ENCODE data around the gene PNPLA3.
A peak's percentile ranks its signal among the peaks of the same experiment; 100 is the strongest.
"Not testable (repeated sequence)": the region's sequence is repeated elsewhere in the genome, so short reads cannot be mapped to it uniquely, and the experiment has no call there.

PNPLA3 gene

DNA sequence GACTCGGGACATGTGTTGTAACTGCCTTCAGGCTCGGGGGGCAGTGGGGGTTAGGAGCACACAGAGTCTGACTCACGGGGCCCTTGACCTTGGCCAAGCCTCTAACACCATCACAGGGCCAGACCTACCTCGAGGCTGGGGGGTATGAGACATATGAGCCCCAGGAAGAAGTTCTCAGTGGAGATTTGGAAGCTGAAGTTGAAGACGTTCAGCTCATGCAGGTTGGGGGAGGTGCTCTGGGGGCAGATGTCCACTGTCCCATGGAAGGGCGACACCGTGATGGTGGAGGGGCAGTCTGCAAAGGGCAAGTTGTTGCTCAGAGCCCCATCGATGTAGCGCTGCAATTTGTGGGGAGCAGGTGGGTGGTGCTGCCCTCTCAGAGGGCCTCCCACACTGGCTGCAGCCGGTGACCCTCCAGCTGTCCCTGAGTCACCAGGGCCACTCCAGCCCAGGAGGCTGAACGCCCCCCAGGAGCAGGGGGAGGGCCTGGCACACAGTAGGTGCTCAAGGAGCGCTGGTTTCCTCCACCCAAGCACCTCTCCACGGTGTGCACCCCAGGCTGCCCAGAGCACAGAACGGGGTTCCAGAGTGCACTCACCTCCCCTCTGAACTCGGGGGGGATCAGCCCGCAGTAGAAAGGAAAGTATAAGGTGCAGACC lies 34.3 kb upstream of the PNPLA3 start:
- DNase-seq (ENCODE audit: low spot score): no peak

DNA sequence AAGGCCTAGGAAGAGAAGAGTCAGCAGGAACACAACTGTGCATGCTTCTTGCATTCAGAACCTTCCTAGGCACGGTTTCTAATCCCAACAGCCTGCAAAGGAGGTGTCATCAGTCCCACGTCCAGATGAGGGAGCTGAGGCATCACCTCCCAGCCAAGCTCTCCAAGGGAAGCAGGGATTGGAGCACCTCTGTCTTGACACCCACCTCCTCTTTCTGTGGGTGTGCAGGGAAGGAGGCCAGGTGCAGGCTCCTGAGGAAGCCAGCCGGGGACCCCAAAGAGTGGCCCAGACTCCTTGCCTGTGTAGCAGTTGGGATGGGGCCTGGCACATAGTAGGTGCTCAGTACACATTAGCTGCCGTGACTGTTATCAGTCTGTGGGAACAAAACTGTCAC lies 33.7 kb upstream of the PNPLA3 start:
- peak; percentile 60 for DNase-seq (ENCODE audit: low spot score)

DNA sequence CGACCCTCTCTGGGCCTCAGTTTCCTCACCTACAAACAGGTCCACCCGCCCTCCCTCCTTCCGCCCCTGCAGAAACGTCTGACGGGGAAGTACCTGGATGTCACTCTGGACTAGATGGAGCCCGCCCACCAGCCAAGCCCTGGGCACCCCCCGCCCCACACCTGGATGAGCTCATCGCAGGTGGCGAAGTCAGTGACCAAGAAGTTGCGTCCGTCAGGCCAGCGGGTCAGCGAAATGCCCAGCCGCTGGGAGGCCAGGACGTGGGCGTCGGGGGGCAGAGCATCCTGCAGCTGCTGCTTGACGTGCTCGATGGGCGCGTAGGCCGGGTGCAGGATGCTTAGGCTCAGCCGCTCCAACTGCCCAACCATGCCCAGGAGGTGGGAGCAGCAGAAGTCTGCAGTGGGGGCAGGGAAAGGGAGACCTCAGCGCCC lies 32.7 kb upstream of the PNPLA3 start:
- no peak for DNase-seq (ENCODE audit: low spot score)

DNA sequence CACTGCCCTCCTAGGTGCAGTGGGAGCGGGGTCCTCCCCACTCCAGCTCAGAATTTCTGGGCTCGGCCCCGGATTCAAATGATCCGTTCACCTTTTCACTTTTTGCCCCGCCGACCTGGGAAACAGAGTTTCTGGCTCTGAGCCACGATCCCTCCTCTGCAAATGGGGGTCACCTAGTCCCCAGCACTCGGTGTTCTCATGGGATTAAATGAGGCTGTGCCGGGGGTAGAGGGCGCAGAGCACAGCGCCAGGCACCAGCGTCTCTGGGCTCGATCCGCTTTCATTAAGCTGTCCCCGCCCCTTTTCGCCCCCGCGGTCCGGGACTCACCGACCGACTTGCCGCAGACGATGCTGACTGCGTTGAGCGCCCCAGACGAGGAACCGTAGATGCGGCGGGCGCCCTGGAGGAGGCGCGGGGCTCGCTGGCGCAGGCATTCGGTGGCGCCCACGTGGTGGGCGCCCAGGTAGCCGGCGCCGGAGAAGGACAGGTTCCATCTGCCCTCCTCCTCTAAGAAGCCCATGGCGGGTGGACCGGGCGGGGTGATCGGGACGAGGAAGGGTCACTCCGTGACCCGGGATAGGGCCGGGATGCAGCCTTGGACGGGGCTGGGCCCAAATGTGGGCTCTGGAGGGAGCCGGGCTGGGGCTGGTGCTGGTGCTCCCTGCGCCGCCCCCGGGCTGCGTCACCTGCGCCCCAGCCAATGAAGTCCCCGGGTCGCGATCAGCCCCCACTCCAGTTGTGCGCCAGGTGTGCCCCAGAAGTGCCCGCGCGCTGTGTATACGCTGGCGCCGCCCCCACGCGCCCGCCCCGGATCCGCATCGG lies 32.0 kb upstream of the PNPLA3 start, which contains the start of gene PNPLA5:
Gene PNPLA5, minus strand, starts transcription at position 654 of the 823 bp plus-strand sequence. Its CDS starts 133 bp downstream, at position 521.
- DNase-seq (ENCODE audit: low spot score): no peak

DNA sequence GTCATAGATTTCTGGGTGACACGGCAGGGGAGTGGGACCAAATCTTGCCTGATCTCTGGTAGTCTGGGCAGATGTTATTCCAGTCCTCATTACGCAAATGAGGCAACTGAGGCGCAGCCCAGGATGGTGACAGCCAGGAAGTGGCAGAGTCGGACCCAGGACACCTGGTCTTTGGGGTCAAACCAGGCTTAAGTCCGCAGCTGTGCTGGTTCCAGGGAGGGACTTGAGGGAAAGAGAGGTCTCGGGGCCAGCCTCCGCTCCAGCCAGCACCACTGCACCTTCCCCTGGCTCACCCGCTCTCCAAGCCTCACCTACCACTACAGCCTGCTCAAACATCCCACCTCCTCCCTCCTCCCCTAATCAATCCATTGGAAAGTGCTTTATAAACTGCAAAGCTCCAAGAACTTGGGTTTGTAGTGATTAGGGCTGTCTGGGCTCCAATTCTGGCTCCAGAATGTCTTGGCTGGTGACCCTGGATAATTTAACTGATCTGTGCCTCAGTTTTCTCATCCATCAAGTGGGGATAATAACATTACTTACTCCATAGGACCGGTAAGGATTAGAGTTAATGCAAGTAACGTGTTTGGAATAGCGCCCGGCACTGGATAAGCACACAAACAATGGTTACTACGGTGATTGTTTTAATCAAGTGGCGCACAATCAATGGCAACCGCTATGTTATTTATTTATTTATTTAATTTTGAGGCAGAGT lies 31.3 kb upstream of the PNPLA3 start:
- no peak for DNase-seq (ENCODE audit: low spot score)

DNA sequence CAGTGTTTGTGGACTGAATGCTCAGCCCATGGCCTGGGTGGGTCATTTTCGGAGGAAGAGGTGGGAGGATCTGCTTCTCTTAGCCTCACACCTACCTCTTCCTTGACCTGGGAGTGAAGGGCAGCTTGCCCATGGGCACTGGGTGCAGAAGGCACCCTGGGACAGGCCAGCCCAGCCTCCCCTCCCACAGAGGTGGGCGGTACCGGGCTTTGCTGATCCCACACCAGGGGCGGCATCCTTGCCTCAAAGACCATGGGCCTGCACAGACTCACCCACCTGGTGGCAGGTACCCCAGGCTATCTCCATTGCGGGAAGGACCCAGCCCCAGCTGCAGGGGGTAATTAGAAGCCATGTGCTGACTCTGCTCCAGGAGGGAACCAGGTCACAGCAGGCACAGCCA lies 30.3 kb upstream of the PNPLA3 start:
- DNase-seq (ENCODE audit: low spot score): no peak

DNA sequence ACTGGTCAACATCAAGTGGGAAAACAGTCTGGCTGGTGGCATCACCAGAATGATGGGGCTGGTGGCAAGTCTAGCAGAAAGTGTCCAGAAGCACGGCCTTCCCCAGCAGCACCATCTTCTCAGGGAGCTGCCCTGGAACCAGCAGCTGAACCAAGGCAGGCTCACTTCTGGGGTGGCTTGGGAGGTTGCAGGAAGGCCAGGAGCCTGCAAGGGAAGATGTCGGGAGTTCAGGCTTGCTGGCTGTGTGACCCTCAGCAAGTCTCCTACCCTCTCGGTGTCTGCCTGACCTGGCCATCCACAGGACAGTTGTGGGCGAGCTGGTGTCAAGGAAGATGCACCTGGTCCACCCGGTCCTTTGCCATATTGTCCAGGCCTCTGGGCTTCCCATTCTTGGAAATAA lies 29.5 kb upstream of the PNPLA3 start:
- no peak for DNase-seq (ENCODE audit: low spot score)

DNA sequence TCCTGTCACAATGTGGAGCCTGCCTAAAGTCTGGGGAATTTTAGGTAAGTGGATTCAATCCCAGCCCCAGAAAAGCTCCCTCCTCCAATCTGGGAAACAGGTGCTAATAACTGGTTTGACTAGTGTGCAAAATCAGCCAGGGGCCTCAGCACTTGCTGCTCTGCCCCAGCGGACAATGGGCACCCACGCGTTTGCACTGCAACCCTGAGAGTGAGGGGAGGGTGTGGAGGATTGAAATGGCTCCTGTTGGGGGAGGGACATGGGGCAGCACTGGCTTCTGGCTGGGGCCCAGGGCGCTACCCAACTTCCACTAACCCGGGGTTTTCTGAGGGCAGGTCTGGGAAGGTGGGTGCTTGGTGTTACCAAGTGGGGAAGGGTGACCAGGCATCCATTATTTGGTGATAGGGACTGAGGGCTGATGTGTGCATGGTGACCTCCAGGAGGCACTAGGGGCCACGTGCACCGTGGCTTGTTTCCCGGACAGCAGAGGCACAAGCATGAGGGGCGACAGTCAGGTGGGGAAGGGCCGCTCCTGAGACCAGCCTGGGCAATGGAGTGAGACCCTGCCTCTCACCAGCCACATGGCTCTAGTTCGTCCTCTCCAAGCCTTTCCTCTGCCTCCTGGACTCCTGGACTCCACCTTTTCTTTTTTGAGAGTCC lies 27.5 kb upstream of the PNPLA3 start:
- DNase-seq (ENCODE audit: low spot score): no peak

DNA sequence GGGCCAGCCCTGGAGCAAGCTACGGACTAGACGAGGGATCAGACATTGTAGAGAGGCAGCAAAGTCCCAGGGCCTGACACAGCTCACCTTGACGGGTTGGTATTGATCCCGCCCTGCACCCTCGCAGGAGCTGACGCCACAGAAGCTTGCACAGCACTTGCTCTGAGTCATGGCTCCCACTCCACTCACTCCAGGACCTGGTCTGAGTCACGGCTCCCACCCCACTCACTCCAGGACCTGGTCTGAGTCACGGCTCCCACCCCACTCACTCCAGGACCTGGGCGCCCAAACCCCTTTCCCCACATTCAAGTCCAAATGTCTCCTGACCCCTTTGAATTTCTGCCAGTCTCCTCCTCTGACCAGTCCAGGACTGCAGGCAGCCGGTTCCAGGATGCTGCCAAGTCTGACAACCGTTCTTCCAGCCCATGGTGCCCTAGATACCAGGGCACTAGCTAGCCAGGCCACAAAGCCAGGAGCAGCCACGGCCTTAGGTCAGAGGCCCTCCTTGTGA lies 25.8 kb upstream of the PNPLA3 start:
- DNase-seq (ENCODE audit: low spot score): peak; percentile 56

DNA sequence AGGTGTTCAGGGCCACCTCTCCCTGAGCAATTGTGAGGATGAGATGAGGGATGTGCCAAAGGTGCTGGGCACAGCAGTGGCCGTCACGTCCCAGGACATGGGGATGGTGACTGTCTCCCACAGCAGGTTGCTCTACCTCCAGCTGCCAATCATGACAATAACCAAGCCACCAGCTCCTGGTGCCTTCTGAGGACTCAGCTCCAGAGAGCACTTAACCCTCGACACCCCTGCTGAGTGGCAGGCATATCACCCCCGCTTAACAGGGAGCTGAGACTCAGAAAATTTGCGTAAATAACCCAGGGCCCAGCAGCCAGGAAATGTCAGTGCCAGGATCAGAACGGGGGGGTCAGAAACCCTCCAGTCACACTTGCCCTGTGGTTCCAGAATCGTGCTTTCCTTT lies 23.4 kb upstream of the PNPLA3 start:
- DNase-seq (ENCODE audit: low spot score): no peak

DNA sequence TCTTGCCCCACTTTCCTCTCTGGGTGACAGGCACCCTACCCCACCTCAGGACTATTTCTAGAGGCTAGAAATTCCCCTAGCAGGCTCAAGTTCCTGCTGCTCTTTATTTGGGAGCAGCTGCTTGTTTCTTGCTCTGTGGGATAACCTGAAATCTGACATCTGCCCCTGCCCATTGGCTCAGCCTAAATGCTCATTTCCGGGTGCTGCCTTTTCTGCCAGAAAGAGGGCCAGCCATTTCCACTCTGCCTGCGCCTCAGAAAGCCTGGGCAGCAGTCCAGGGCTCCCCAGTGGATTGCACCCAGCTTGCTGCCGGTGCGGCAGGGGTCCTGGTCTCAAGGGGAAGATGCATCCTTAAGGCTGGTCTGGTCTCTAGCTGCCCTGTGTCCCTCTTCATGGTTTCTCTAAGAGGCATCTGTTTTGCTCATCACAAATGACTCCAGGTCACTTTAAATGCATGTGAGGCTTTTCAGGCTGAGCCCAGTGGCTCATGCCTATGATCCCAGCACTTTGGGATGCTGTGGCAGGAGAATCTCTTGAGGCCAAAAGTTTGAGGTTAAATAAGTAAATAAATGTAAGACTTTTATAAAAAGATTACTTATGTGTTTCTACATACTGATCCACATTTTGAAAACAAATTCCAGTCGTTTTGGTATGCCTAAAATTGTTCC lies 21.5 kb upstream of the PNPLA3 start:
- DNase-seq (ENCODE audit: low spot score): peak; percentile 61

DNA sequence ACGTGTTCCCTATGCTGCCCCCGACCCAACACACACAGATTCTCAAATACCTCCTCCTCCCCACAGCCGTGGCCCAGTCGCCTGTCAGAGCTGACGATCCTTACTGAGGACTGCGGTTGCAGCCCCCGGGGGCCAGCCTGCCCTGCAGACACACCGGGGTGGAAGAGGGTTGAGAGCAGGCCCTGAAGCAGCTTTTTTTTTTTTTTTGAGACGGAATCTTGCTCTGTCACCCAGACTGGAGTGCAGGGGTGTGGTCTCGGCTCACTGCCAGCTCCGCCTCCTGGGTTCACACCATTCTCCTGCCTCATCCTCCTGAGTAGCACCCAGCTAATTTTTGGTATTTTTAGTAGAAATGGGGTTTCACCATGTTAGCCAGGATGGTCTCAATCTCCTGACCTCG lies 20.6 kb upstream of the PNPLA3 start:
- not testable (repeated sequence) for DNase-seq (ENCODE audit: low spot score)

DNA sequence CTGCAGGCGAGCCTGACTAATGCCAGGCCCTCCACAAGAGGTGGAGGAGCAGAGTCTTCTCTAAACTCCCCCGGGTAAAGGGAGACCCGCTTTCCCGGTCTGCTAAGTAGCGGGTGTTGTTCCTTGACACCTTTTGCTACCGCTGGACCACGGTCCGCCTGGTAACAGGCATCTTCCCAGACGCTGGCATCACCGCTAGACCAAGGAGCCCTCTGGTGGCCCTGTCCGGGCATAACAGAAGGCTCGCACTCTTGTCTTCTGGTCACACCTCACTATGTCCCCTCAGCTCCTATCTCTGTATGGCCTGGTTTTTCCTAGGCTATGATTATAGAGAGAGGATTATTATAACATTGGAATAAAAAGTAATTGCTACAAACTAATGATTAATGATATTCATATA lies 19.2 kb upstream of the PNPLA3 start:
- DNase-seq (ENCODE audit: low spot score): not testable (repeated sequence)

DNA sequence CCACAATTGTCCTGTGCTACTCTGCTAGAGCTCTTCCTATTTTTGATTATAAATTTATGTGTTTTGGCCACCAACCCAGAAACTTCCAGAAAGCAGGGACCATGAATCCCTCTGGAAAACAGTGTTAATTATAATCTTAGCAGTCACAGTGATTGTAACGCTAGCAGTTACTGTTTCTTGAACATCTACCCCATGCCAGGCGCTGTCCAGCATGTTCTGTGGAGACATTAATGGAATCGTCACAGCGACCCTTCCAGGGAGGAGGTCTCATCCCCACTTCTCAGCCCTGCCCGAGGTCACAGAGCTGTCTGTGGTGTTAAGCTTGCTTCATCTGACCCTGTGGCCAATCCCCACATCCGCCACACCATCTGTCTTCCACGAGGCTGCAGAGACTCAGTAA lies 17.9 kb upstream of the PNPLA3 start:
- DNase-seq (ENCODE audit: low spot score): no peak

DNA sequence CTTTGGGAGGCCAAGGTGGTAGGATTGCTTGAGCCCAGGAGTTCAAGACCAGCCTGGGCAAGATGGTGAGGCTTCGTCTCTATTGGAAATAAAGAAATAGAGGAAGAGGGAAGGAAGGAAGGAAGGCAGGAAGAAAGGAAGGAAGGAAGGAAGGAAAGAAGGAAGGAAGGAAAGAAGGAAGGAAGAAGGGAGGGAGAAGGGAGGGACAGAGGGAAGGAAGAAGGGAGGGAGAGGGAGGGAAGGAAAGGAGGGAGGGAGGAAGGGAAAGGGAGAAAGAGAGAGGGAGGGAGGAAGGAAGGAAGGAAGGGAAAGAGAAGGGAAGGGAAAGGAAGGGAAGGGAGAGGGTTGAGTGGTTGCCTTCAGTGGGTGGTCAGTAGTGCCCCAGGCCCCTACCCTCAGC lies 13.9 kb upstream of the PNPLA3 start:
- DNase-seq (ENCODE audit: low spot score): no peak

DNA sequence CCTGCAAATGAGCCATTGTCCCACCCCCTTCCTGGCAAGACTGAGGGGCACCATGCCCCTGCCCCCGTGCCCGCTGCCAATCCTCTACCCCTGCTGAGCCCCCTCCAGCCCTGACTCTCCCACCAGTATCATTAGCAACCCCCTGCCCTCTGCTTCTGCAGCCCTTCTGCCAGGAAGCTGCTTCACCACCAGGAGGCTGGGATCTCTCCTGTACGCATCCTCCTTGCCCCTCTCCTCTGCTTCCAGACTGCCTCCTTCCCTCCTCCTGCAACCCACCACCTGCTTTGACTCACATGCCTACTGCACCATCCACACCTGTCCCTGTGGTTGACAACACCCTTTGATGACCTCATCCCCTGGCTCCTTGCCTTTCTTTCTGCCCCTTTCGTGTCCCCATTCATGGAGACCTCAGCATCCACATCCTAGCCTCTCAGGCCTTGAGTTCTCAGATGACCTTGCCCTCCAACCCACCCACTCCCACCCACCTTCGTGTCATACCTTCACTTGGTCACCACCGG lies 13.4 kb upstream of the PNPLA3 start:
- DNase-seq (ENCODE audit: low spot score): no peak

DNA sequence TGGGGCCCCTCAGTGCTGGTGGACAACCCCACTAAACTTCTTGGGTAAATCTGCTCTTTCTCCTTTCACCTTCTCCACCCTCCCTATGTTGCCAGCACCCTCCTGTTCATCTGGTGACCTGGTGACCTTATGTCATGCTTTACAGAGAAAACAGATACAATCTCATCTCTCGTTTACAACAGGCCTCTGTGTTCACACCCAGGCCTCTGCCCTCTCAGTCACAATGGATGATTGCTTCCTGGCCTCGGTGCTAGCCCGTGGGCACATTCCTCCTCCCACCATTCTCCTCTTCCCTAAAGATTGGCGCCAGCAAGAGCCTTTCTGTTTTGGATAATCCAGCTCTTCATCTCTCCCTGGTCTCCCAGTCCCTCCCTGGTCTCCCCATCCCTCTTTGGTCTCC lies 12.3 kb upstream of the PNPLA3 start:
- no peak for DNase-seq (ENCODE audit: low spot score)

DNA sequence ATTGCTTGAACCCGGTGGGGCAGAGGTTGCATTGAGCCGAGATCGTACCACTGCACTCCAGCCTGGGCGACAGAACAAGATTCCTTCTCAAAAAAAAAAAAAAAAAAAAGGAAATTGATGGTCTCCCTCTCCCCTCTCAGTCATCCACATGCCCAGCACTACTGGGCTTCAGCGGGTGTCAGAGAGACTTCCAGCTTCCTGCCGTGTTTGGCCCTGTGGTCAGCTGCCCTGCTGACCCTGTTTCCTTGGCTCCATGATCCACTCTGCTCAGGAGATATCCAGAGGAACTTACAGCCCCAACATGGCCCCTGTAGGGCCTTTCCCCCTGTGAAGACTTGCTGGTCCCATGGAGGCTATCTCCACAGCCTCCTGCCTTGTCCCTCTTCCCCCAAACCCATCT lies 6.1 kb upstream of the PNPLA3 start:
- no peak for DNase-seq (ENCODE audit: low spot score)

DNA sequence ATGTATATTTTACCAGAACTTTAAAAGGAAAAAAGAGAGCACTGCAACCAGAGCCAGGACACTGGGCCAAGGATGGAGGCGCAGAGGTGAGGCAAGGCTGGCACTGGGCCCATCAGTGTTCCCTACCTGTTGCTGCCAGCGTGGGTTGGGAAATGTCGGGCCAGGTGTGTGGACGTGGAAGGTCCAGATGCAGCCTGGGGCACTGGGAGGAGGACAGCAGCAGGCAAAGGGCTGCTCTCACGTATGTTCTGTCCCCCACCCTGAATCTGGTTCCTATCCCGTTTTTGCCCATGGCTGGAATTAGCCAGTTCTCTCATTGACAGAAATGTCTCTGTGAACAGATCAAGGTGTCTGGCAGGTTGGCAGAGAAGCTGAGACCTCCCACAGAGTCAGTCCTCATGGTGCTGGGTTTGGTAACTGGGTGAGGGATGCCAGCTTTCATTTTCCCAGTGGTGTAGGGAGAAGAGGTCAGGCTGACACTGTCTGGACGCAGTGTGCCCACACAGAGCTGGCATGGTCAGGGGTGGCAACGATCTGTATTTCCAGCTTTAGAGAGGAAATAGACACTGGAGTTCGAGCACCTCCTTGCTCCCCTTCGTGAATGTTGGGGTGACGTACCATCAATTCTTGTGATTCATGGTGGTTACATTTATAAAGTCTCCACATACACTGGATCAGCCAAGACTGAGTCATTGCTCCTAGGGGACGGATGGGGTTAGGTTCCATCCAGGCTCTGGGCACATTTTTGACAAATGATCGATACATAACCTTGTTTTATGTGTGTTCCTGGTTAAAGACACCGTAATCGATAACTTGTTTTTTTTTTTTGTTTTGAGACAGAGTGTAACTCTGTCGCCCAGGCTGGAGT lies 4.3 kb upstream of the PNPLA3 start:
- DNase-seq (ENCODE audit: low spot score): peak; percentile 42

DNA sequence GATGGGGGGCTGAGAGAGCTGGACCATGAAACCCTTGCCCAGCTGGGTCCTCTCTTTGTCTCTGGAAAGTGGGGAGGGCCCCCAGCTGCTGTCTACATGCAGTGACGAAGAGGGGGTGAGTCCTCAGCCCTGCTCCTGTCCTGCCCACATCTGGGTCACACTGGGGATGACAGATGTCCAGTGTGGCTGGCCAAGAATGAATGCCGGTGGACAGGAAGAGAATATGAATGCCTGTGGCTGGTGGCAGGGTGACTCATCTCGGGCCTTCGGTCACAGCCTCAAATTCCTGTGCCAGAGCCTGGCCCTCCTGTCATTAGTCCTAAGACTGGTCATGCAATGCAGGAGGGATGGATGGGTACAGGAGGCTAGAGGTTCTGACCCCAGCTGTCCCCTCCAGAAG lies 2.2 kb upstream of the PNPLA3 start:
- peak; percentile 79 for DNase-seq (ENCODE audit: low spot score)
